Measurements from ENCODE around the gene ERP44. TPM values are rescaled to one million over a fixed set of nuclear protein-coding genes. Genes with fewer than 3 reads are reported as not detected.

Gene ERP44
- total RNA-seq, 4 donors from 2014 or later: 12.1 to 13.3 (median 12.7) TPM

DNA sequence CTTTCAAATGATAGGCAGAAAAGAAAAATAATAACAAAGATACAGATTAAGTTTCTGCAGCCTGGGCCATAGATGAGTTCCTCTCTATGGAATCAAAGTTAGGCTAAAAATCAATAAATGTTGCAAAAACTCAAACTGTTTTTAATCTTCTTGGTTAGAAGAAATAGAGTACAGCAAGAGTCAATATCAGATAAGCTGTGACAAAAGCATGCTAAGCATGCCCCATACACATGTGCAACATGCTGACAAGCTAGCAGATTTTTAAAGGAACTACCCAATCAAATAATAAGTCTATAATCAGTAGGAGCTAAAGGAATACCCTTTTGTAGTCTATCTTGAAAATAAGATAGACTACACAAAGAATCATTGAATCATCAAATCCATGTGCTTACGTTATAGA, 6.7 kb downstream of the ERP44 start:
- Histone ChIP-seq H3K4me1 (peaks cover 8 to 38% (median 23%) of the 10 kb centered on the region in 4 donors), H3K4me3 (no peak overlapping the region), H3K27me3 (no peaks in the 10 kb centered on the region), H3K36me3 (no peaks in the 10 kb centered on the region), H3K27ac (replicated peaks in 1 of 4) (no peak overlapping the region), H3K9me3 (no peaks in the 10 kb centered on the region)
- intact Hi-C loops (cut with DNase I): no loop called here
- TF ChIP-seq POLR2A (IDR thresholded peaks at IDR 0.05; ENCODE audit: low read depth) (no peak), EP300 (IDR thresholded peaks at IDR 0.05) (no peak), POLR2AphosphoS5 (IDR thresholded peaks at IDR 0.05) (no peak)
- TF ChIP-seq, protein P1, sequence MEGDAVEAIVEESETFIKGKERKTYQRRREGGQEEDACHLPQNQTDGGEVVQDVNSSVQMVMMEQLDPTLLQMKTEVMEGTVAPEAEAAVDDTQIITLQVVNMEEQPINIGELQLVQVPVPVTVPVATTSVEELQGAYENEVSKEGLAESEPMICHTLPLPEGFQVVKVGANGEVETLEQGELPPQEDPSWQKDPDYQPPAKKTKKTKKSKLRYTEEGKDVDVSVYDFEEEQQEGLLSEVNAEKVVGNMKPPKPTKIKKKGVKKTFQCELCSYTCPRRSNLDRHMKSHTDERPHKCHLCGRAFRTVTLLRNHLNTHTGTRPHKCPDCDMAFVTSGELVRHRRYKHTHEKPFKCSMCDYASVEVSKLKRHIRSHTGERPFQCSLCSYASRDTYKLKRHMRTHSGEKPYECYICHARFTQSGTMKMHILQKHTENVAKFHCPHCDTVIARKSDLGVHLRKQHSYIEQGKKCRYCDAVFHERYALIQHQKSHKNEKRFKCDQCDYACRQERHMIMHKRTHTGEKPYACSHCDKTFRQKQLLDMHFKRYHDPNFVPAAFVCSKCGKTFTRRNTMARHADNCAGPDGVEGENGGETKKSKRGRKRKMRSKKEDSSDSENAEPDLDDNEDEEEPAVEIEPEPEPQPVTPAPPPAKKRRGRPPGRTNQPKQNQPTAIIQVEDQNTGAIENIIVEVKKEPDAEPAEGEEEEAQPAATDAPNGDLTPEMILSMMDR (IDR thresholded peaks at IDR 0.05): no peak
- DNase-seq (ENCODE audit: extremely low spot score): no peak
- WGBS: 83% methylated on average over 1 of the region's 1 CpG

DNA sequence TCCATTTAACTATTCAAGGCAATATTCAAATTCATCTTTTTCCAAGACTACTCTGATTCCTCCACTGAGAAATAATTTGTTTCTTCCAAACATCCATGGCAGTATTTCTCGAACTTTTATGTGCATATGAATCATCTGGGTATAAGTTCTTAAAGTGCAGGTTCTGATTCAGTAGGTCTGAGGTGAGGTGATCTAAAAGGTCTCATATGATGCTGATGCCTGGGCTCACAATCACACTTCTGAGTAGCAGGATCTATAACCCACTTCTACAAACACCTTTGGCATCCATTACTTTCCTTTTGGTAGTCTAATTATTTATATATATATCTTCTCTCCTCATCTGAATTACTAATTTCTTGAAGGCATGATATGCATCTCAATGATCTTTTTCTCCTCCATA, 7.2 kb downstream of the ERP44 start:
- Histone ChIP-seq H3K4me1 (peaks cover 4 to 39% (median 23%) of the 10 kb centered on the region in 4 donors), H3K9me3 (no peaks in the 10 kb centered on the region), H3K4me3 (no peak overlapping the region), H3K27me3 (no peaks in the 10 kb centered on the region), H3K36me3 (no peaks in the 10 kb centered on the region), H3K27ac (replicated peaks in 1 of 4) (no peak overlapping the region)
- intact Hi-C loops (cut with DNase I): no loop called here
- no peak for TF ChIP-seq EP300 (IDR thresholded peaks at IDR 0.05)
- no peak for TF ChIP-seq POLR2AphosphoS5 (IDR thresholded peaks at IDR 0.05)
- TF ChIP-seq POLR2A (IDR thresholded peaks at IDR 0.05; ENCODE audit: low read depth): no peak
- TF ChIP-seq, protein P1 (IDR thresholded peaks at IDR 0.05): no peak
- no peak for DNase-seq (ENCODE audit: extremely low spot score)
- 81% methylated on average over 1 of the region's 1 CpG for WGBS

DNA sequence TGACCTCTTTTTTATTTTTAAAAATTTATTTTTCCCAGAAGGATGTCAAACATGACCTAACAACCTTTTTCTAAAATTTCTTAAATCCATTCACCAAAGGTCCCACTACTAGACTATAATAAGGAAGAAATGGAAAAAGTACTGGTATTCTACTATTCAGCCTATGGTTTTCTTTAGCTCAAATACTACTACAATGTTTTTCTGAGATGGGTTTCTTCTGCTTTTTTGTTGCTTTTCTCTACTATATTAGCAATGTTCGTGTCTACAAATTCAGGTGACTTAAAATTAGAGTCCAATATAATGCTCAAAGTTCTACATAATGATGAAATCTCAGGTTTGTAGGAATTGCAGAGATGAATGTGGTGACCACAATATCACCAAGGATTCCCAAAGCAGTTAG, 7.9 kb downstream of the ERP44 start:
- 100% methylated on average over 1 of the region's 1 CpG for WGBS
- Histone ChIP-seq H3K27ac (replicated peaks in 1 of 4) (no peak overlapping the region), H3K36me3 (no peaks in the 10 kb centered on the region), H3K27me3 (no peaks in the 10 kb centered on the region), H3K9me3 (no peaks in the 10 kb centered on the region), H3K4me3 (no peak overlapping the region), H3K4me1 (peaks cover 0 to 32% (median 20%) of the 10 kb centered on the region in 4 donors)
- TF ChIP-seq, protein P1 (IDR thresholded peaks at IDR 0.05): no peak
- no peak for TF ChIP-seq POLR2AphosphoS5 (IDR thresholded peaks at IDR 0.05)
- TF ChIP-seq POLR2A (IDR thresholded peaks at IDR 0.05; ENCODE audit: low read depth): no peak
- intact Hi-C loops (cut with DNase I): no loop called here
- no peak for DNase-seq (ENCODE audit: extremely low spot score)

DNA sequence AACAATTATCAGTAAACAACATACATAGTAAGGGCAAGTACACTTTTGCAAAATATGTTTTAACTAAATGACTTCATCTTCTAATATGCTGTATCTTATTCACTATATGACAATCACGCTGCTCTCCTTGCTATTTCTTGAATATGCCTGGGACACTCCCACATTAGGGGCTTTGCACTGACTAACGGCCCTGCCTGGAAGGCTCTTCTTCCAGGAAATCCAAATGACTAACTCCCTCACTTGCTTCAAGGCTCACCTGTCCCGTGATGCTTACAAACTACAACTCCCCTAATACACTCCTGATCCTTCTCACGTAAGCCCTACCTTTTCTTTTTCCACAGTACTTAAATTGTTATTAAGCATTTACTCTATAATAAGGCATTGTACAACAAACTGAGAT, 10.6 kb downstream of the ERP44 start:
- intact Hi-C loops (cut with DNase I): no loop called here
- Histone ChIP-seq H3K36me3 (no peaks in the 10 kb centered on the region), H3K4me1 (peaks cover 0 to 42% (median 20%) of the 10 kb centered on the region in 4 donors), H3K4me3 (no peak overlapping the region), H3K27me3 (no peaks in the 10 kb centered on the region), H3K9me3 (no peaks in the 10 kb centered on the region), H3K27ac (replicated peaks in 1 of 4) (no peak overlapping the region)
- TF ChIP-seq POLR2AphosphoS5 (IDR thresholded peaks at IDR 0.05) (no peak), EP300 (IDR thresholded peaks at IDR 0.05) (no peak), POLR2A (IDR thresholded peaks at IDR 0.05; ENCODE audit: low read depth) (no peak)
- TF ChIP-seq, protein P1 (IDR thresholded peaks at IDR 0.05): no peak
- DNase-seq (ENCODE audit: extremely low spot score): no peak
- WGBS: 84% methylated on average over 4 of the region's 4 CpGs

DNA sequence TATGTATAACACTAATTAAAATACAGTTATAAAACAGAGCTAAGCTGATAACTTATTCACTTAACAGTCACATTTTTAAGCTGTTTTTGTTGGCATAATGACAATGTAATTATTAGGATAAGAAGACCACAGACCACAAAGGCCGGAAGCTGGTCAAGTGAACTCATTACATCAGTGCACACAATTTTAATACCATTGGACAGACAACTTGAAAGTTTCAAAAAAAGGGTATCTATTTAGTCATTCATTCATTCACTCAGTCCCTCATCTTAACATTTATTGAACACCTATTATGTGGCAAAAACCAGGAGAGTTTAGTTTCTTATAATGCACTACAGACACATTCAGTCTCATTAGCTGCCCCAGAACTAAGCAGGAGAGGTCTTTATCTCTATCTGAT, 11.6 kb downstream of the ERP44 start:
- Histone ChIP-seq H3K4me1 (peaks cover 0 to 50% (median 25%) of the 10 kb centered on the region in 4 donors), H3K27me3 (no peaks in the 10 kb centered on the region), H3K9me3 (no peaks in the 10 kb centered on the region), H3K36me3 (no peaks in the 10 kb centered on the region), H3K27ac (replicated peaks in 1 of 4) (no peak overlapping the region), H3K4me3 (no peak overlapping the region)
- DNase-seq (ENCODE audit: extremely low spot score): no peak
- intact Hi-C loops (cut with DNase I): no loop called here
- TF ChIP-seq, protein P1 (IDR thresholded peaks at IDR 0.05): no peak
- TF ChIP-seq POLR2A (IDR thresholded peaks at IDR 0.05; ENCODE audit: low read depth) (no peak), EP300 (IDR thresholded peaks at IDR 0.05) (no peak), POLR2AphosphoS5 (IDR thresholded peaks at IDR 0.05) (no peak)
- WGBS: 79% methylated on average over 1 of the region's 1 CpG

Measured in esophagus muscularis mucosa (tissue), 4 donors.